HL-60/S4 (cell line): ENCODE measurements around the gene HSPD1.
"Not testable (repeated sequence)": the region's sequence is repeated elsewhere in the genome, so short reads cannot be mapped to it uniquely, and the experiment has no call there.

Experiments
- in situ Hi-C: fragments of 300-500 bp; cut with MboI; formaldehyde crosslinking; loops from 2 replicates; pipeline ENCODE4 v1.14.3; 2022; ENCODE audit warnings: low sequenced_read_pairs

HSPD1 gene

GRCh38 chr2:197497326-197497725 is 2.3 kb downstream of the HSPD1 start:
- in situ Hi-C loops, result no loop called here

GRCh38 chr2:197496695-197497094 is 2.9 kb downstream of the HSPD1 start:
- in situ Hi-C loops, result no loop called here

DNA sequence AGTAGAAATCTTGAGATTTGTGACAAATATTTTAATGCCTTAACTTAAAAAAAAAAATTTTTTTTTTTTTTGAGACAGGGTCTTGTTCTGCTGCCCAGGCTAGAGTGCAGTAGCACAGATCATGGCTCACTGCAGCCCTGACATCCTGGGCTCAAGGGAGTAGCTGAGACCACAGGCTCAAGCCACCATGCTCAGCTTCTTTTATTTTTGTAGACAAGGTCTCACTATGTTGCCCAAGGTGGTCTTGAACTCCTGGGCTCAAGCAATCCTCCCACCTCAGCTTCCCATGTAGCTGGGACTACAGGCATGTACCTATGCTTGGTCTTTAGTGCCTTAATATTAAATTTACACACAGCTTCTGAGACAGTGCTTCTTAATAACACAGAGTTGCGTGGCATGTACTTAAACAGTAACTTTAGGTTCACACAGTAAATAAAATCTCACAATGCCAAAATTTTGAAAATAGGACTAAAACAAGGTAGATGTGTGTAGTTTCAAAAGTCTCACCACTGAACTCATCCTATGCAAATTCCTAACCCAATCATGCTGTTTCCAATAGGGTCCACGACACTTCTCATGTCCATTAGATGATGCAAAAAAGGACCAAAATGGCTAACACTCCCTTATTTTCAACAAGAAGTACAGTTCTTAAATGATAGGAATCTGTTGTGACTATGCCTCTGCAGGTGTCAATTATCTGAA is 4.1 kb downstream of the HSPD1 start:
- in situ Hi-C loops, result no loop called here

GRCh38 chr2:197487385-197487784 is 12.3 kb downstream of the HSPD1 start:
- in situ Hi-C loops, result no loop called here

DNA sequence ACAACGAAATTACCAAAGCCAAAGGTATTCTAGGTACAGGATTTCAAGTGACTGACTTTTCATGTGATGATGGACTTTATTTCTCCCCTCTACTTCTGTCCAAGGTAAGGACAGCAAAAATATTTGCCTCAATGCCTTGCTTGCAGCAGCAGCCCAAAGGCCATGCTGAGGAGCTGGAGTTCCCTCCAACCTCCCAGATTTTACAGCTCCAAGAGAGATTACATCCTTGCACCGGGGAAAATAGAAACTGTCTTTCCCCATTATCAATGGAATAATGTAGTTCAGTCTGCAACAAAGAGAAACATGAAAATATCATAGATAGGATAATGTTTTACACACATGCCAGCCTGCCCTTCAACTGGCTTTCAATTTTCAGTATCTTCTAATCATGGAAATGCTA is 13.5 kb downstream of the HSPD1 start:
- in situ Hi-C loops, result no loop called here

DNA sequence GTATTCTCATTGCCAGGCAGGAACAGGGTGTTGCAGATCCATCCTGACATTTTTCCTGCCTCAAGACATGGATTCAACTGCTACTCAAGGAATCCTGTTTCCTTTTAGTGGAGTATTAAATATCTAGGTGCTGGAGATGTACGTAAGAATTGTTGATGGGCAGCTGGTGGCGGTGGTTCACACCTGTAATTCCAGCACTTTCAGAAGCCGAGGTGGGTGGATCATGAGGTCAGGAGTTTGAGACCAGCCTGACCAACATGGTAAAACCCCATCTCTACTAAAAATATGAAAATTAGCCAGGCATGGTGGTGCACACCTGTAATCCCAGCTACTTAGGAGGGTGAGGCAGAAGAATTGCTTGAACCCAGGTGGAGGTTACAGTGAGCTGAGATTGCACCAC is 15.4 kb downstream of the HSPD1 start:
- in situ Hi-C loops, result not testable (repeated sequence)

DNA sequence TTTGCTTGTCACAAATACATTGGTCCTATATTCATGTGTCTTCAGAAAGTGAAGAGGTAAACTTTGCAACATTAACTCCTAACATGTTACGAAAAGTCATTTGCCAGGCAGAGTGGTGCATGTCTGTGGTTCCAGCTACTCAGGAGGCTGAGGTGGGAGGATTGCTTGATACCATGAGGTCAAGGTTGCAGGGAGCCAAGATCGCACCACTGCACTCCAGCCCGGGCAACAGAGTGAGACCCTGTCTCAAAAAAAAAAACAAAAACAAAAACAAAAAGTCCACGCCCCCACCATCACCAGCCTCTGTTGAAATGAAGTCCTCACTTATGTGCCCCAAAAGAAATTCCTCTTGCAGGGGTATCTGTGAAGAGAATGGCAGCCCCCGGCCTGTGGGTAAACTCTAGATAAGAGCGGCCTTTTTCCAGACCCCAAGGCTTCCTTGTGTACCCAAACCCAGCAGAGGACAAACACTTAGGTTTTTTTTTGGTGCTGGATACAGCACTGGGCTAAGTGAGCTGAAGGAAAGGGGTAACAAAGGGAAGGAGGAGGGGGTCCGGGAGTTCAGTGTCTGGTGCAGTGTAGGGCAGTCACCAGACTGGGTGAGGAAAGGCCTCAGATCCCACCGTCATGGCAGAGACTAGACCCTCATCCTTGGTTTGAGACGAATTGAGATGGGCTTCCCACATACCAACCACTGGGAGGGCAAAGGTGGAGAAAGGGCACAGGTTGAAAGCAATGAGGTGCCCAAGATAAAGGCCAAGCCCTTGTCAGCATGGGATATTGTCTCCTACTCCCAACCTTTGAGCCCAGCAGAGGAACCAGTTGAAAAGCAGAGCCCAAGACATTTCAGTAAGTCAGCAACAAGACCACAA is 19.2 kb downstream of the HSPD1 start:
- in situ Hi-C loops, result no loop called here

DNA sequence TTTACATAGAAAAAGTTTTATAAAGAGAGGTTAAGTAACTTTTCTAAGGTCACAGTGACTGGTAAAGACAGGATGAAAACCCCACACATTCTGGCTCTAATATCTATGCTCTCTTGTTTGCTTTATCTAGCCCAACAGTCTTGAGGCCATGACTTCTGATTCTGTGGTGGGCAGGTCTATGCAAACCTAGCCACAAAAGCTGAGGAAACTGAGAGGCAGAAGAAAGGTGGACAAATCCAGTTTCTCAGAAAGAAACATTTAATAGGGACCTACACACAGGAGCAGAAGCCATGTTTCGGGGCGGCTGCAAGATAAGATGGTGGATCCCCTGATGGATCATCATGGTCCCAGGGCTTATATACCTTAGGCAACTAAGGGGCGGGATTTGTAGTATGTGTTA is 21.8 kb downstream of the HSPD1 start:
- in situ Hi-C loops, result no loop called here

- in situ Hi-C loops, result no loop called here
These were observed 27.5 kb downstream of the HSPD1 start for GRCh38 chr2:197472166-197472565.

DNA sequence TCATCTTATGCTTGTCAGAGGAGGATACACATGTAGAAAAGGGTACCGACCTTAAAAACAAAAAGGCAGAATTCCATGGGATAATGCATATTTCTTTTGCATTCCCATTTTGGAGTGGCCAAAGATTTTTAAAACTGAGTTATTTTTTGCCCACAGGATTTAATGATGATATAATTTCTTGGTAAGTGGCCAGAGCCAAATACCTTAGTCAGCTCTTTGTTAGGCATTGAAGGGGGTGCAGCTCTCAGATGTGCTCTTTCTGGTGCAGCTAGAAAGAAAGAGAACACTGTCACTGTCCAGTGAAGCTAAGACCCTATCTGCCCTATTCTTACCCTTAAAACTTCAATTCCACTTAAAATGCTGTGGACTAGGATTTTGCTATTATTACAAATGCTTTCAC is 35.5 kb downstream of the HSPD1 start:
- in situ Hi-C loops, result no loop called here

GRCh38 chr2:197461057-197461456 is 38.6 kb downstream of the HSPD1 start:
- in situ Hi-C loops, result no loop called here

GRCh38 chr2:197460649-197461048 is 39.0 kb downstream of the HSPD1 start:
- in situ Hi-C loops, result no loop called here

- in situ Hi-C loops, result no loop called here
These were observed 44.2 kb downstream of the HSPD1 start for GRCh38 chr2:197455428-197455827.

GRCh38 chr2:197454923-197455322 is 44.7 kb downstream of the HSPD1 start:
- in situ Hi-C loops, result no loop called here

DNA sequence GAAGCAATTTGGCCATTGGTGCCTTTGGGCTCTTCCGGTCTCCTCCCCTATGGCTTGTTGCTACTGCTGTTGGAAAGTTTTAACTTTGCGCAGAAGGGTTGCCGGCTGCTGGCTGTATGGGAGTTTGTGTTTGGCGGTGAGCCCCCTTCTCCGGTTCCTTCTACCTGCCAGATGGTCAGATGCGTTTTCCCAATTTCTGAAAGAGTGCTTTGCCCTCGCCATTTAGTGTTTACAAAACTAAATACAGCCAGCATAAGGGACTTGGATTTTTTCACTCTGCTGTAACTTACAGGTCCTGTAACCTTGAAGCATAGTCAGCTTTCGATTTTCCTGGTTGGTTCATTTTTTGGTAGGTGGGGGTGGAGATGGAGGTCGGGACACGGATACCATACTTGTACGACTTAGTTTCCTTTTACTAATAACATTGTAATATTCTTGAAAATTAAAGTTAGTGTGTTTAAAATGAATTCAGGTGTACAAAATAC is 45.7 kb downstream of the HSPD1 start:
- in situ Hi-C loops, result no loop called here

GRCh38 chr2:197453123-197453913 is 46.3 kb downstream of the HSPD1 start, which contains the start of gene COQ10B:
Gene COQ10B, plus strand, starts transcription at chr2:197453552. Its CDS starts 9 bp downstream, at chr2:197453561.
- in situ Hi-C loops, result no loop called here

DNA sequence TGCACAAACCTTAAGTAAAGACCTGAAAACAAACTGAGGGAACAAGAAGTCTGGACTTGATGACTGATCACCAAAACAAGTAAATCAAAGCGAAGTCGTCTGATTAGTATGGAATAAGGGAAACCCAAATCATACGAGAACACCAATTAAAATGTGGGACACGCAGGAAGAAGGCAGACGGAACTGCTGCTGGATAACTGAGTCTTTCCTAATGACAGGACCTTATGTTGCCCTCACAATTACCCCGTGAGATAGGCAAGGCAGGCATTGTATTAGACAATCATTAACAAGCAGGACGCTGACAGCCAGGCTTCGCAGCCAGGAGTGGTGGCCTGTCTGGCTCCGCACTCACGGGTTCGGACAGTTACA is 46.9 kb downstream of the HSPD1 start:
- in situ Hi-C loops, result no loop called here

DNA sequence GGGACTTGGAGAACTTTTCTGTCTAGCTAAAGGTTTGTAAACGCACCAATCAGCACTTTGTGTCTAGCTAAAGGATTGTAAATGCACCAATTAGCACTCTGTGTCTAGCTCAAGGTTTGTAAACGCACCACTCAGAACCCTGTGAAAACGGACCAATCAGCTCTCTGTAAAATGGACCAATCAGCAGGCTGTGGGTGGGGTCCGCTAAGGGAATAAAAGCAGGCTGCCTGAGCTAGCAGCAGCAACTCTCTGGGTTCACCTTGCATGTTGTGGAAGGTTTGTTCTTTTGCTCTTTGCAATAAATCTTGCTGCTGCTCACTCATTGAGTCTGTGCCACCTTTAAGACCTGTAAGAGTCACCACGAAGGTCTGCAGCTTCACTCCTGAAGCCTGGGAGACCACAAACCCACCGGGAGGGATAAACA is 48.7 kb downstream of the HSPD1 start:
- in situ Hi-C loops, result not testable (repeated sequence)

GRCh38 chr2:197450465-197450864 is 49.2 kb downstream of the HSPD1 start:
- in situ Hi-C loops, result no loop called here

DNA sequence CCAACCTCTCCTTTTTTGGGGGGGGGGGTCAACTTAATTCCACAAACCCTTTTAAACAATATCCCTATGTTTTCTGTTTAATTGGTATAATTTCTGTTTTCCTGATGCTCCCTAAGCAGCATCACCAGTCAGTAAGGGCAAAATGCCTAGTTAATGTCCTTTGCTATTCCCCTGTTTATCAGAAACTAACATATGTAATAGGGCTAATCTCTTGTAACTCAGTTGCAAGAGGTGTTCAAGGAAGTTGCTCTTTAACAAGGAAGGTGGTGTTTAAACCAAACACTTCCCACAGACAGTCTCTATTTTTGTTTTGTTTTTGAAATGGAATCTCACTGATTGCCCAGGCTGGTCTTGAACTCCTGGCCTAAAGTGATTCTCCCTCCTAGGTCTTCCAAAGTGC is 52.8 kb downstream of the HSPD1 start:
- in situ Hi-C loops, result no loop called here

GRCh38 chr2:197445746-197446145 is 53.9 kb downstream of the HSPD1 start:
- in situ Hi-C loops, result no loop called here
